ENCODE measurements around the gene DIS3L2.

Gene DIS3L2

DNA sequence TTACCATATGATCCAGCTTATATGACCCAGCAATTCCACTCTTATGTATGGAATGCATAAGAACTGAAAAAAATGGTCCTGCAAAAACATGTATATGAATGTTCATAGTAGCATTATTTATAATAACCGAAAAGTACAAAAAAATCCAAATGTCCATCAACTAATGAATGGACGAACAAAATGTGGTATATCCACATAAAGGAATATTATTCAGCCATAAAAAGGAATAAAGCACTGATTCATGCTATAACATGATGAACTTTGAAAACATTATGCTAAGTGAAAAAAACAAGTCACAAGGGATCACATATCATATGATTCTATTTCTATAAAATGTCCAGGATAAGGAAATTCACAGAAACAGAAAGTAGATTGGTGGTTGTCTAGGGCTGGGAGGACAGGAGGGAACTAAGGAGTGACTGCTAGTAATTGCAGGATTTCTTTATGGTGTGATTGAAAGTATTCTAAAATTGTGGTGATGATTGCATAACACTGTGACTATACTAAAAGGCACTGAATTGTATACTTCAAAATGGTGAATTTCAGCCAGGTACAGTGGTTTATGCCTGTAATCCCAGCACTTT, 10.0 kb upstream of the DIS3L2 start:
- no peak overlapping the region for H3K4me3 ChIP-seq (ENCODE audit: low read length, poor library complexity, severe bottlenecking)
- H3K9ac ChIP-seq (ENCODE audit: low read depth, low read length, poor library complexity, severe bottlenecking): no peak overlapping the region
- H4K20me1 ChIP-seq (ENCODE audit: insufficient read depth, low read length, poor library complexity, severe bottlenecking): no peaks in the 10 kb centered on the region
- 0 out of 2 replicates have a peak, but pooled peaks cover 3% of the 10 kb centered on the region for H3F3A ChIP-seq (ENCODE audit: low read depth)
- H2AFZ ChIP-seq (ENCODE audit: low read length): no peak overlapping the region
- no peak for TF ChIP-seq EZH2phosphoT487 (IDR thresholded peaks at IDR 0.05; ENCODE audit: borderline replicate concordance)
- H3K9me3 ChIP-seq (ENCODE audit: insufficient read depth, low read depth, low read length): peaks cover 4% of the 10 kb centered on the region; the same call in 1 of the 2 replicates
- no peaks in the 10 kb centered on the region for H3K27me3 ChIP-seq (ENCODE audit: insufficient read depth, low read length, poor library complexity, severe bottlenecking)
- H3K36me3 ChIP-seq (ENCODE audit: insufficient read depth, low read length): no peaks in the 10 kb centered on the region
- H3K9me2 ChIP-seq (replicated peaks; ENCODE audit: low read depth, low read length): no peaks in the 10 kb centered on the region
- no peaks in the 10 kb centered on the region for H3K79me2 ChIP-seq (ENCODE audit: insufficient read depth, low read length)
- H3K4me2 ChIP-seq (ENCODE audit: low read depth, low read length, poor library complexity, severe bottlenecking): no peak overlapping the region
- H3K4me1 ChIP-seq (ENCODE audit: insufficient read depth, low read length, poor library complexity, severe bottlenecking): no peaks in the 10 kb centered on the region

DNA sequence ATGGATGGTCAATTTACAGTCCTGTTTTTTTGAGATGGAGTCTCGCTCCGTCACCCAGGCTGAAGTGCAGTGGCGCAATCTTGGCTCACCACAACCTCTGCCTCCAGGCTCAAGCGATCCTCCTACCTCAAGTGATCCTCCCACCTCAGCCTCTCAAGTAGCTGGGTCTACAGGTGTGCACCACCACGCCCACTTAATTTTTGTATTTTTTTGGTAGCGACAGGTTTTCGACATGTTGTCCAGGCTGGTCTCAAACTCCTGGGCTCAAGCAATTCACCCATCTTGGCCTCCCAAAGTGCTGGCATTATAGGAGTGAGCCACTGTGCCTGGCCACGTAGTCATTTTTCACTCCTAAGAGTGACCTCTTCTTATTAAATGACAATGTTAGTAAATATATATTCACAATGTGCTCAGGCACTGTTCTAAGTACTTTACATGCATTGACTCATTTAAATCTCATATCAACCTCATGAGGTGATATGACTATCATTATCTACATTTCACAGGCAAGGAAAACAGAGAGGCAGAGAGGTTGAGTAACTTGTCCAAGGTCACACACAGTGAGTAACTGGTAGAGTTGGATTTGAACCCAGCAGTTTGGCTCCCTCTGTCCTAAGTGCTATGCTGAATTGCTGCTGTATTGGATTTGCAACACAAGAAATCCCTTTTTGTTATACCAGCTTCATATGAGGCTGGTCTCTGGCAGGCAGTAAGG, 5.6 kb upstream of the DIS3L2 start:
- Histone ChIP-seq H3F3A (ENCODE audit: low read depth) (0 out of 2 replicates have a peak, but pooled peaks cover 3% of the 10 kb centered on the region), H3K79me2 (ENCODE audit: insufficient read depth, low read length) (peaks cover 4% of the 10 kb centered on the region), H3K9me2 (replicated peaks; ENCODE audit: low read depth, low read length) (no peaks in the 10 kb centered on the region), H2AFZ (ENCODE audit: low read length) (no peak overlapping the region), H3K4me1 (ENCODE audit: insufficient read depth, low read length, poor library complexity, severe bottlenecking) (peaks cover 6% of the 10 kb centered on the region), H3K4me3 (ENCODE audit: low read length, poor library complexity, severe bottlenecking) (no peak overlapping the region), H3K27me3 (ENCODE audit: insufficient read depth, low read length, poor library complexity, severe bottlenecking) (no peaks in the 10 kb centered on the region), H3K9ac (ENCODE audit: low read depth, low read length, poor library complexity, severe bottlenecking) (no peak overlapping the region), H3K36me3 (ENCODE audit: insufficient read depth, low read length) (no peaks in the 10 kb centered on the region), H4K20me1 (ENCODE audit: insufficient read depth, low read length, poor library complexity, severe bottlenecking) (no peaks in the 10 kb centered on the region), H3K9me3 (ENCODE audit: insufficient read depth, low read depth, low read length) (peaks cover 4% of the 10 kb centered on the region; the same call in 1 of the 2 replicates), H3K4me2 (ENCODE audit: low read depth, low read length, poor library complexity, severe bottlenecking) (no peak overlapping the region)
- no peak for TF ChIP-seq EZH2phosphoT487 (IDR thresholded peaks at IDR 0.05; ENCODE audit: borderline replicate concordance)
- TF ChIP-seq, protein P1, sequence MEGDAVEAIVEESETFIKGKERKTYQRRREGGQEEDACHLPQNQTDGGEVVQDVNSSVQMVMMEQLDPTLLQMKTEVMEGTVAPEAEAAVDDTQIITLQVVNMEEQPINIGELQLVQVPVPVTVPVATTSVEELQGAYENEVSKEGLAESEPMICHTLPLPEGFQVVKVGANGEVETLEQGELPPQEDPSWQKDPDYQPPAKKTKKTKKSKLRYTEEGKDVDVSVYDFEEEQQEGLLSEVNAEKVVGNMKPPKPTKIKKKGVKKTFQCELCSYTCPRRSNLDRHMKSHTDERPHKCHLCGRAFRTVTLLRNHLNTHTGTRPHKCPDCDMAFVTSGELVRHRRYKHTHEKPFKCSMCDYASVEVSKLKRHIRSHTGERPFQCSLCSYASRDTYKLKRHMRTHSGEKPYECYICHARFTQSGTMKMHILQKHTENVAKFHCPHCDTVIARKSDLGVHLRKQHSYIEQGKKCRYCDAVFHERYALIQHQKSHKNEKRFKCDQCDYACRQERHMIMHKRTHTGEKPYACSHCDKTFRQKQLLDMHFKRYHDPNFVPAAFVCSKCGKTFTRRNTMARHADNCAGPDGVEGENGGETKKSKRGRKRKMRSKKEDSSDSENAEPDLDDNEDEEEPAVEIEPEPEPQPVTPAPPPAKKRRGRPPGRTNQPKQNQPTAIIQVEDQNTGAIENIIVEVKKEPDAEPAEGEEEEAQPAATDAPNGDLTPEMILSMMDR (conservative IDR thresholded peaks at IDR 0.05; ENCODE audit: low read length): no peak

DNA sequence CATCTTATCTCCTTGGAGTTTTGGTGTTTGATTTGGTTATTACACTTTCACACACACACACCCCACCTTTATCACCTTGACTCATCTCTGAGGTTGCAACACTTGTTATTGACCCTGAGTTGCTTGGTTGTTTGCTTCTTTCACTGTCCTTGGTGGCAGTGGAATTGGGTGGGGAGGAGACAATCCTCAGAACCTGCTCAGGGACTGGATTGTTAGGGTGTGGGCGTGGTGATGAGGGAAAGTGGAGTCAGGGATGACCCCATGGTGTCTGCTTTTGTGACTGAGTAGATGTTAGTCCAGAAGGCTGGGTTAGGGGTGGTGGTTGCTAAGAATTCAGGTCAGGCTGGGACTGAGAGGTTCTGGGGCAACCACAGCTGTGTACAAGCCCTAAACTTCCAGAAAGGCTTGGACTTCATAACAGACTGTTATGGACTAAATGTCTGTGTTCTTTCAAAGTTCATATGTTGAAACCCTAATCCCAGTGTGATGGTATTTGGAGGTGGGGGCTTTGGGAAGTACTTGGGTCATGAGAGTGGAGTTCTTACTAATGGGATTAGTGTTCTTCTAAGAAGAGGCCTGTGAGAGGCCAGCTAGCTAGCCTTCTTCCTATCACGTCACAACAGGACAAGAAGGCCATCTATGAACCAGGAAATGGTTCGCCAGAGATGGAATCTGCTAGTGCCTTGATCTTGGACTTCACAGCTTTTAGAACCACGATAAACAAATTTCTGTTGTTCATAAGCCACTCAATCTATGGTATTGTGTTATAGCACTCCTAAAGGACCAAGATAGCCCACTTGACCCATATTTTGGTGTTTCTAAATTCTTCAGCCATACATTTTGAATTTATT, 3.4 kb upstream of the DIS3L2 start:
- Histone ChIP-seq H3K4me3 (ENCODE audit: low read length, poor library complexity, severe bottlenecking) (no peak overlapping the region), H3K4me2 (ENCODE audit: low read depth, low read length, poor library complexity, severe bottlenecking) (no peak overlapping the region), H4K20me1 (ENCODE audit: insufficient read depth, low read length, poor library complexity, severe bottlenecking) (no peaks in the 10 kb centered on the region), H2AFZ (ENCODE audit: low read length) (no peak overlapping the region), H3K36me3 (ENCODE audit: insufficient read depth, low read length) (no peaks in the 10 kb centered on the region), H3K79me2 (ENCODE audit: insufficient read depth, low read length) (peaks cover 14% of the 10 kb centered on the region), H3K9ac (ENCODE audit: low read depth, low read length, poor library complexity, severe bottlenecking) (no peak overlapping the region), H3F3A (ENCODE audit: low read depth) (0 out of 2 replicates have a peak, but pooled peaks cover 3% of the 10 kb centered on the region), H3K9me3 (ENCODE audit: insufficient read depth, low read depth, low read length) (no peaks in the 10 kb centered on the region), H3K9me2 (replicated peaks; ENCODE audit: low read depth, low read length) (no peaks in the 10 kb centered on the region), H3K27me3 (ENCODE audit: insufficient read depth, low read length, poor library complexity, severe bottlenecking) (no peaks in the 10 kb centered on the region), H3K4me1 (ENCODE audit: insufficient read depth, low read length, poor library complexity, severe bottlenecking) (peaks cover 12% of the 10 kb centered on the region)
- TF ChIP-seq, protein P1 (conservative IDR thresholded peaks at IDR 0.05; ENCODE audit: low read length): no peak
